PFSK-1 (cell line): ENCODE measurements around the gene NEUROD6.

ENCODE experiments used
- POLR2AphosphoS5 ChIP-seq: IDR thresholded peaks from 2 replicates; pipeline ENCODE4 v1.6.1; 2012; ENCODE audit warnings: low read depth, mild to moderate bottlenecking, control low read depth, low read length, moderate library complexity
- REST ChIP-seq, 2 experiments: IDR thresholded peaks; 2 replicates each; pipeline versions ENCODE4 v1.6.1 to v1.8.0; 2011 to 2012; ENCODE audit warnings: low read depth in 2 of 2, low read length in 2 of 2, control low read depth in 1 of 2, inconsistent platforms in 1 of 2, mild to moderate bottlenecking in 1 of 2, moderate library complexity in 1 of 2; ENCODE audit not compliant: insufficient read depth in 1 of 2

DNA sequence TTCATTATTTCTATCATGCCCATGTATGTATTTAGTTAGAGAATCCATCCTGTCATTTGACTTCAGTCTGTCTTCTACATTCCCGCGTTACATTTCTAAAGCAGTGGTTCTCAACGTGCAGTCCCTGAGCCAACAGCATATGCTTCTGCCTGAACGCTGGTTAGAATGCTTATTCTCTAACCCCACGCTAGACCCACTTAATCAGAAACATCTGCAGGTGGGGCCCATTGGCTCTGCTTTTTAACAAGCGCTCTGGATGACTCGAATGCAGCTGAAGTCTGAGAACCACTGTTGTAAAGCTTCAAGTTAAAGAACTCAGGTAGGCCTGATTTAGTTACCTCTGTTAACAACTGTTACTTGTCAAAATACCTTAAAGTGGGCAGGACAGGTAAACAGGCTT, 38.2 kb downstream of the NEUROD6 start:
- TF ChIP-seq REST (IDR thresholded peaks at IDR 0.05; ENCODE audit: insufficient read depth in 1 of 2, low read depth in 2 of 2, low read length in 2 of 2) (no peak), POLR2AphosphoS5 (no peak)
